IMR-90 (cell line): ENCODE data around the gene BACH1. TPM values are rescaled to one million over a fixed set of nuclear protein-coding genes. Genes with fewer than 3 reads are reported as not detected.

ENCODE experiments used
- ATAC-seq: fragments of 200-7000 bp; cut with Tn5 transposase; 2 replicates; pipeline ENCODE4 v1.9.1; 2020; ENCODE audit warnings: low read depth, mild to moderate bottlenecking, moderate library complexity
- BruUV-seq: library from RNA; stranded (reverse); fragments of 400-500 nt; replicated peaks from 2 replicates; lab custom pipeline; 2021; lab: Mats Ljungman, UMichigan
- CTCF ChIA-PET: fragments of 300-600 bp; formaldehyde crosslinking; extraction: SDS; loops from one replicate; lab custom pipeline; 2021; ENCODE audit warnings: antibody characterized with exemption; lab: Yijun Ruan, JAX
- POLR2A ChIA-PET: fragments of 300-600 bp; sonication (Branson Sonifier 250); formaldehyde crosslinking; loops from one replicate; lab custom pipeline; 2022; ENCODE audit warnings: antibody characterized with exemption; ENCODE audit not compliant: unreplicated experiment; lab: Charles Lee
- DNase-seq: peaks from one replicate; pipeline ENCODE4 v3.0.0; 2013
- H2AFZ ChIP-seq: replicated peaks from 2 replicates; pipeline ENCODE3; 2013; ENCODE audit warnings: low read length, mild to moderate bottlenecking; ENCODE audit not compliant: poor library complexity
- H2AK5ac ChIP-seq: 2 replicates; pipeline ENCODE4 v1.6.1; 2013; ENCODE audit warnings: low read depth, low read length, inconsistent platforms
- H2AK9ac ChIP-seq: replicated peaks from 2 replicates; pipeline ENCODE3; 2013; ENCODE audit warnings: mild to moderate bottlenecking, low read depth, low read length, moderate library complexity; ENCODE audit not compliant: poor library complexity
- H2BK120ac ChIP-seq: 2 replicates; pipeline ENCODE4 v1.6.1; 2013; ENCODE audit warnings: low read depth, low read length, inconsistent platforms
- H2BK15ac ChIP-seq: 3 replicates; pipeline ENCODE4 v1.6.1; 2013; ENCODE audit warnings: low read depth, low read length, inconsistent platforms
- H2BK20ac ChIP-seq: 2 replicates; pipeline ENCODE4 v1.6.1; 2013; ENCODE audit warnings: low read depth, mild to moderate bottlenecking, inconsistent platforms, low read length, moderate library complexity
- H2BK5ac ChIP-seq: 2 replicates; pipeline ENCODE4 v1.6.1; 2013; ENCODE audit warnings: mild to moderate bottlenecking, low read depth, low read length, inconsistent platforms; ENCODE audit not compliant: poor library complexity, severe bottlenecking
- H3K14ac ChIP-seq: replicated peaks from 2 replicates; pipeline ENCODE4 v1.6.1; 2013; ENCODE audit warnings: low read depth, low read length, inconsistent platforms
- H3K18ac ChIP-seq: 2 replicates; pipeline ENCODE4 v1.6.1; 2013; ENCODE audit warnings: low read depth, low read length, control low read depth
- H3K23ac ChIP-seq: 2 replicates; pipeline ENCODE4 v1.6.1; 2013; ENCODE audit warnings: low read depth, low read length, inconsistent platforms
- H3K27ac ChIP-seq: 2 replicates; pipeline ENCODE4 v1.5.1; 2013; ENCODE audit warnings: mild to moderate bottlenecking, control low read depth, low read length; ENCODE audit not compliant: insufficient read depth
- H3K27me3 ChIP-seq: 2 replicates; pipeline ENCODE4 v1.6.1; 2013; ENCODE audit warnings: low read length; ENCODE audit not compliant: control insufficient read depth, insufficient read depth
- H3K36me3 ChIP-seq: 2 replicates; pipeline ENCODE4 v1.6.1; 2013; ENCODE audit warnings: low read length, mixed read lengths; ENCODE audit not compliant: control insufficient read depth, insufficient read depth
- H3K4ac ChIP-seq: 2 replicates; pipeline ENCODE4 v1.6.1; 2013; ENCODE audit warnings: low read depth, low read length, inconsistent platforms
- H3K4me1 ChIP-seq: 2 replicates; pipeline ENCODE4 v1.6.1; 2013; ENCODE audit warnings: low read length, mixed read lengths; ENCODE audit not compliant: control insufficient read depth, insufficient read depth
- H3K4me2 ChIP-seq: 2 replicates; pipeline ENCODE4 v1.6.1; 2013; ENCODE audit warnings: low read depth, mild to moderate bottlenecking, control low read depth, low read length, moderate library complexity
- H3K4me3 ChIP-seq: 2 replicates; pipeline ENCODE4 v1.5.1; 2013; ENCODE audit warnings: low read depth, mild to moderate bottlenecking, control low read depth, low read length, moderate library complexity; ENCODE audit not compliant: insufficient read depth
- H3K56ac ChIP-seq: 2 replicates; pipeline ENCODE4 v1.6.1; 2013; ENCODE audit warnings: low read length, inconsistent platforms; ENCODE audit not compliant: insufficient read depth; ENCODE audit errors: extremely low read depth
- H3K79me1 ChIP-seq, 2 experiments: 2 replicates each; pipeline ENCODE4 v1.6.1; 2013; ENCODE audit warnings: low read length in 2 of 2, inconsistent platforms in 1 of 2, low read depth in 1 of 2
- H3K9ac ChIP-seq: 2 replicates; pipeline ENCODE4 v1.6.1; 2013; ENCODE audit warnings: low read depth, low read length, control low read depth
- H3K9me1 ChIP-seq: 2 replicates; pipeline ENCODE4 v1.6.1; 2013; ENCODE audit warnings: low read length, inconsistent platforms; ENCODE audit not compliant: insufficient read depth
- H3K9me3 ChIP-seq: 2 replicates; pipeline ENCODE4 v1.6.1; 2013; ENCODE audit warnings: low read length; ENCODE audit not compliant: control insufficient read depth, insufficient read depth
- H4K20me1 ChIP-seq: 2 replicates; pipeline ENCODE4 v1.6.1; 2013; ENCODE audit warnings: low read length, inconsistent platforms; ENCODE audit not compliant: insufficient read depth
- H4K5ac ChIP-seq: 2 replicates; pipeline ENCODE4 v1.6.1; 2013; ENCODE audit warnings: mild to moderate bottlenecking, low read depth, low read length, control low read depth
- H4K8ac ChIP-seq, 2 experiments: 2 replicates each; pipeline ENCODE4 v1.6.1; 2013; ENCODE audit warnings: low read depth in 2 of 2, low read length in 2 of 2, control low read depth in 1 of 2, inconsistent platforms in 1 of 2
- H4K91ac ChIP-seq: 2 replicates; pipeline ENCODE4 v1.6.1; 2013; ENCODE audit warnings: low read depth, low read length, inconsistent platforms; ENCODE audit not compliant: insufficient read depth
- CEBPB ChIP-seq: IDR thresholded peaks from 2 replicates; pipeline ENCODE4 v1.6.1; 2012; ENCODE audit warnings: low read depth, low read length, improper control_type of control experiment
- CTCF ChIP-seq: conservative IDR thresholded peaks from 2 replicates; pipeline ENCODE4 v1.5.1; 2012; ENCODE audit warnings: mild to moderate bottlenecking, low read depth, low read length, improper control_type of control experiment
- MAFK ChIP-seq: IDR thresholded peaks from 2 replicates; pipeline ENCODE4 v1.6.1; 2012; ENCODE audit warnings: low read depth, low read length, improper control_type of control experiment
- POLR2A ChIP-seq: IDR thresholded peaks from 2 replicates; pipeline ENCODE4 v1.6.1; 2012; ENCODE audit warnings: mild to moderate bottlenecking, low read depth, low read length
- RCOR1 ChIP-seq: IDR thresholded peaks from 2 replicates; pipeline ENCODE4 v1.6.1; 2012; ENCODE audit warnings: mild to moderate bottlenecking, low read length, improper control_type of control experiment; ENCODE audit not compliant: insufficient replicate concordance
- WGBS, 2 experiments: methylation state at CpG; one replicate each; pipeline versions ENCODE4 v1.1.5 to v1.1.7; 2013; ENCODE audit warnings: missing lambda C conversion rate in 2 of 2; ENCODE audit not compliant: insufficient read length in 1 of 2; ENCODE audit errors: extremely low coverage in 2 of 2; 5-methylcytosine and 5-hydroxymethylcytosine counted together
- dilution Hi-C: fragments of 300-500 bp; cut with HindIII; formaldehyde crosslinking; loops from one replicate; pipeline ENCODE4 v1.14.3; 2018; ENCODE audit warnings: low sequenced_read_pairs; ENCODE audit not compliant: unreplicated experiment
- in situ Hi-C: fragments of 300-500 bp; cut with MboI; formaldehyde crosslinking; loops from 3 replicates; pipeline ENCODE4 v1.14.3; 2019; ENCODE audit warnings: low sequenced_read_pairs, inconsistent platforms, mixed read lengths
- intact Hi-C: fragments of 100-400 bp; cut with micrococcal nuclease; formaldehyde crosslinking; loops from 2 replicates; pipeline ENCODE4 v1.10.0; 2022
- polyA plus RNA-seq, 3 experiments: library from polyadenylated mRNA; depleted of rRNA; stranded (reverse); fragments of >200 nt; gene quantifications; 2 replicates each; pipeline ENCODE4 v1.2.3, GENCODE V29; 2012; ENCODE audit warnings: low replicate concordance in 1 of 3
- total RNA-seq: library from RNA; depleted of rRNA; stranded (reverse); fragments of >200 nt; gene quantifications from 2 replicates; pipeline ENCODE4 v1.2.3, GENCODE V29; 2012

The BACH1 gene
- total and polyA plus RNA-seq, 2 of the 4 experiments (the other 2 are of a cell fraction): 23.1 to 108 TPM

GRCh38 chr21:29321932-29322928 lies 23.5 kb downstream of the BACH1 start:
- Histone ChIP-seq H4K8ac (no peak overlapping the region), H2AFZ (no peak overlapping the region), H4K91ac (no peak overlapping the region), H2BK120ac (no peak overlapping the region), H3K23ac (no peak overlapping the region), H3K27ac (no peak overlapping the region), H2AK5ac (no peak overlapping the region), H3K4me2 (no peak overlapping the region), H3K9ac (no peak overlapping the region), H2BK20ac (no peak overlapping the region), H3K79me1 (peaks cover 14 to 78% of the 10 kb centered on the region in 2 experiments; a peak in 3 of 4 replicates), H3K9me3 (no peaks in the 10 kb centered on the region), H2BK5ac (no peak overlapping the region), H3K27me3 (no peaks in the 10 kb centered on the region), H4K5ac (no peak overlapping the region), H3K14ac (no peak overlapping the region), H3K18ac (no peak overlapping the region), H3K4ac (no peak overlapping the region), H3K4me3 (no peak overlapping the region), H2AK9ac (no peak overlapping the region), H3K36me3 (peaks cover 32% of the 10 kb centered on the region), H3K4me1 (peaks cover 14% of the 10 kb centered on the region), H2BK15ac (no peak overlapping the region), H4K20me1 (peaks cover 90% of the 10 kb centered on the region), H3K9me1 (peaks cover 29% of the 10 kb centered on the region), H3K56ac (no peak overlapping the region)
- WGBS, 2 experiments: 80% methylated on average over 2 of the region's 11 CpGs; no CpG with 5 or more reads in 1 of the 2 experiments
- in situ Hi-C loops (no loop called here), intact Hi-C loops (no loop called here), dilution Hi-C loops (no loop called here)
- TF ChIP-seq MAFK: no peak
- TF ChIP-seq RCOR1: no peak
- no peak for TF ChIP-seq POLR2A
- TF ChIP-seq CEBPB: peak; percentile 54
- TF ChIP-seq CTCF: no peak
- no TSS peak for BruUV-seq
- POLR2A ChIA-PET: no interaction called here
- CTCF ChIA-PET: interaction anchor here (0.6 kb wide), 1 partner anchor 231 kb away, joined by 3 read pairs; no protein-coding TSS in a partner anchor
- no peak for DNase-seq
- no peak for ATAC-seq
